GOT3 (cell line): ENCODE data around the gene CHRM5.
"Not testable (repeated sequence)": the region's sequence is repeated elsewhere in the genome, so short reads cannot be mapped to it uniquely, and the experiment has no call there.

Source experiments
- DNase-seq: peaks from one replicate; lab custom pipeline; 2025; ENCODE audit warnings: mixed read lengths; lab: John Stamatoyannopoulos, UW

Gene CHRM5

DNA sequence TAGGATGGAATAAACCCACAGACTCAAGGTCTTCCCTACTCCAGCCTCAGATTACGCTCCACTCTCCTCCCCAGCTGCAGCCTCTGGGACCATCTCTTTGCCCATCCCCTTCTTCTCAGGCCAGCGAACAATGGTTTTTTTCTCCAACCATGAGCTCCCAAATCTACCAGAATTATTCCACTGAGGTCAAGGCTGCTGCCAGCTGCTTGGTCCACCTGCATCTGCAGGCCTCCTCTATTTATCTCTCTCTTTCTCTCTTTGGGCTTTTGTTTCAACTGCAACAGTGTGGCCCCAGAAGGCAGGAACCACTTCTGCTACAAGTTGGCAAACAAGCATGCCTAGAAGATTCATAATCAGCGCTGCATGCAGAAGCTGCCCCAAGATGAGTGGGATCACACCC, 19.1 kb downstream of the CHRM5 start:
- no peak for DNase-seq

DNA sequence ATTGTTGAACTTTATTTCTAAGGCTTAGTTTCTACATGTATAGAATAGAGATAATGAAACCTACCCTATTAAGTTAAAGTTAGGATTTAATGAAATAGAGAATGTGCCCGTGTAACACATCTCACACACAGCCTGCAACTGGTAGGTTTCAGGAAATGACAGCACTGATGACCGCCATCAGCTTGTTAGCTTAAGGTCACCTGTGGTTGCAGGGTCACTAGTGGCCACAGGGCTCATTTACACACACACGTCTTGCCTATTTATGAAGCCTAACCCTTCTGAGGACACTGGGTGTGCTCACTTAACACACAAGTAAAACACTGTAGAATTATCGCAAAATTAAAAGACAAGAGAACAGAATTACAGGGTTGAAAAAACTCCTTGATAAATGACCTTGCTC, 20.1 kb downstream of the CHRM5 start:
- no peak for DNase-seq

DNA sequence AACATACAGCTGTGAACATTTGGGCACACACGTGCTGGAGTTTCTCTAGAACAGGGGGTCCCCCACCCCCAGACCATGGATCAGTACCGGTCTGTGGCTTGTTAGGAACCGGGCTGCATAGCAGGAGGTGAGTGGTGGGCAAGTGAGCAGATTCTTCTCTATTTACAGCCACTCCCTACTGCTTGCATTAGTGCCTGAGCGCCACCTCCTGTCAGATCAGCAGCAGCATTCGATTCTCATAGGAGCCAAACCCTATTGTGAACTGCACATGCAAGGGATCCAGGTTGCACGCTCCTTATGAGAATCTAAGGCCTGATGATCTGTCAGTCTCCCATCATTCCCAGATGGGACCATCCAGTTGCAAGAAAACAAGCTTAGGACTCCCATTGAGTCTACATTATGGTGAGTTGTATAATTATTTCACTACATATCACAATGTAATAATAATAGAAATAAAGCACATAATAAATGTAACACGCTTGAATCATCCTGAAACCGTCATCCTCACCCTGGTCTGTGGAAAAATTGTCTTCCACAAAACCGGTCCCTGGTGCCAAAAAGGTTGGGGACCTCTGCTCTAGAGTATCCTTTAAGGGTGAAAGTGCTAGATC, 25.8 kb downstream of the CHRM5 start:
- no peak for DNase-seq

DNA sequence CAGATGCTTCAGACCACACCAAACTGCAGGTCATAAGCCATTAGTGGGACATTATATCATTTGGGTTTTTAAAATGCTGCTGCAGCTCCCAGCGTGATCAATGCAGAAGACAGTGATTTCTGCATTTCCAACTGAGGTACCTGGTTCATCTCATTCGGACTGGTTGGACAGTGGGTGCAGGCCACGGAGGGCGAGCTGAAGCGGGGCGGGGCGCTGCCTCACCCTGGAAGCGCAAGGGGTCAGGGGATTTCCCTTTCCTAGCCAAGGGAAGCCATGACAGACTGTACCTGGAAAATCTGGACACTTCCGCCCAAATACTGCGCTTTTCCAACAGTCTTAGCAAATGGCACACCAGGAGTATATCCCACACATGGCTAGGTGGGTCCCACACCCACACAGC, 27.4 kb downstream of the CHRM5 start:
- not testable (repeated sequence) for DNase-seq

DNA sequence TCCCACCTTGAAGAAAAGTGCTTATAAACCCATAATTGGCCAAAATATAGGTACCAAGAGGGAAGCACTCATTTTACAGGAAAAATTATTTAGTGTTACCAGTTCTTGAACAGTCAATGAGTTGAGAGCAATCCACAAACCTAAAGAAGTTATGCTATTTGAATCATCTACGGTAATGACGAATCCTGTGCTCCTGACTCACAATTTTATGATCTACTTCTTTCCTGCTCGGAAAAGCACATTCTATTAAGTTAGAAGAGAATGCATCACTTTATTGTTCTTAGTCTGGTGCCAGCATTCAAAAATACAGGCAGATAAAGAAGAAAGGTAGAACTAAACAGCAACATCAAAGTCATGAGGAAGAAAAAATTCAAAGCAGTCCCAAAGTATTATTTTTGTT, 33.2 kb downstream of the CHRM5 start:
- no peak for DNase-seq

DNA sequence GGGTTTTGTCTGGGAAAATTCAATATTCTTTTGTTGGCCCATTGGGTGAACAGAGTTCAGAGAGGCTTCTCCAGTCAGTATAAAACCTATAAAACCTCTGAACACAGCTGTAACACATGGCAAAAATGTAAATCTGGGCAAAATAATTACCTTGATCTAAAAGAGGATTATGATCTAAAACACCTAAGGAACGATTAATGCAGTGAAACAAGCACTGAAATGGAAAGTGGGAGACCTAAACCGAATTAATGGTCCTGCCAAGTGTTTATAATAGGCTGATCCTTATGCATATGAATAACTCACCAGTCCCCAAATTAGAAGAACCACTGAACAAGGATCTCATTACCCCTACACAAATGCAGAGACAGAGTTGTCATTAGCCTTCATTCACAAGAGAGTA, 38.1 kb downstream of the CHRM5 start:
- DNase-seq: no peak

DNA sequence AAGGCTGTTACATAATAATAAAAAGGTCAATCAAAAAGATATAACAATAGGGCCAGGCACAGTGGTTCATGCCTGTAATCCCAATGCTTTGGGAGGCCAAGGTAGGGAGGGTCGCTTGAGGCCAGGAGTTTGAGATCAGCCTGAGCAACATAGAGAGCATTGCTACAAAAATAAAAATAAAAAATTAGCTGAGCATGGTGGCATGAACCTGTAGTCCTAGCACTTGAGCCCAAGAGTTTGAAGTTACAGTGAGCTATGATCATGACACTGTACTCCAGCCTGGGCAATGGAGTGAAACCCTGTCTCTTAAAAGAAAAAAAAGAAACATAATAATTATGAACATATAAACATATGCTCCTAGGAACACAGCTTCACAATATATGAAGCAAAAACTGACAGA, 41.4 kb downstream of the CHRM5 start:
- no peak for DNase-seq

DNA sequence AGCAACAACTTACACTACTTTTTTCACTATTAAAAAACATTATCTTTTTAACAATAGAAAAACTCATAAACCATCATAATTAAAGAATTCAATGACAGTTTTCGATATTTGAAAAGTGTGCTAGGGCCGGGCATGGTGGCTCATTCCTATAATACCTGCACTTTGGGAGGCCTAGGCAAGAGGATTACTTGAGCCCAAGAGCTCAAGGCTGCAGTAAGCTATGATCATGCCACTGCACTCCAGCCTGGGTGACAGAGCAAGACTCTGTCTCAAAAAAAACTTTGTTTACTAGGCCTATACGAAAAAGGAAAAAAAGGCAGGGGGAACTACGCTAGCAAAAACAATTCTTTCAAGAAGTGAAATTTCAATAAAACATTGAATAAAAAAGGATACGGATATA, 42.6 kb downstream of the CHRM5 start:
- DNase-seq: no peak

DNA sequence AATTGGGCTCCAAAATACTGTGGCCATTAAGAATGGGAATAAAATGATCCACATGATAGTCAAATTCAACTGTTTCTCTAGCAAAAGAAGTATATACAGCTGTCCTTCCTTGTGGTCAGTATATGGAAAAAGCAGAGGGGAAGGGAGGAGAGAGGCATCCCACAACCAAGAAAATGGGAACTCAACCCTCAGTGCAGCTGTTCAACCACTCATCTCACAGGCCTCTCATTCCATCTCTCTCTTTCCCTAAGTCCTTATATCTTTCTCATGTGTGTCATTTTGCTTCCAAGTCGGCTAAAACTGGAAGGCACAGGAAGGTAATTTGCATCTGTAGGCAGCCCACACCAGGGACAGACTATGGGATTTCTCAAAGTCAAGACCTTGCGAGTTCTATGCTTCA, 43.2 kb downstream of the CHRM5 start:
- no peak for DNase-seq

DNA sequence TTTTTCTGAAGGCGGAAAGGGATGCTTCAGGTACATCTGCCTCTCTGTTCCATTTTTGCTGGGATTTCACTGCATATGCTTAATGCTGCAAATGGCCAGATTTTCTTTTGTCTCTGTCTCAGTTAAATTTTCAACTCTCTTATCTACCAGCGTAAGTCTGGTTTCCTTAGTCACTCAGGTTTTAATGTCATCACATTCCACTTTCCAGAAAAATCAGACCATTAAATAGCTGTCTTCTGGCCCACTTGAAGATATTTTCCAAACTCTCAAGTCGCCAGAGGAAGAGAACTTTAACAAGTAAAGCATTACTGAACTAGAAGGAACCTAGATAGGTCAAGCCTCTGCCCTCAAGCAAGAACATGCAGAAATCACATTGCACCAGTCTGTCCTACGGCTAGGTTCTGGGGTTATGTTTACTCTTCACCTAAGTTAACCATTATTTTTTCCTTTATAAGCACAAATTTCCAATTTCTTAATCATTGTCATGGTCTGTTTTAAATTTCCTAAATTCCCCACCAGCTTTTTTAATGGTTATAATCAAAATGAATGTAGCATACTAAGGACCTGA, 44.2 kb downstream of the CHRM5 start:
- DNase-seq: no peak

DNA sequence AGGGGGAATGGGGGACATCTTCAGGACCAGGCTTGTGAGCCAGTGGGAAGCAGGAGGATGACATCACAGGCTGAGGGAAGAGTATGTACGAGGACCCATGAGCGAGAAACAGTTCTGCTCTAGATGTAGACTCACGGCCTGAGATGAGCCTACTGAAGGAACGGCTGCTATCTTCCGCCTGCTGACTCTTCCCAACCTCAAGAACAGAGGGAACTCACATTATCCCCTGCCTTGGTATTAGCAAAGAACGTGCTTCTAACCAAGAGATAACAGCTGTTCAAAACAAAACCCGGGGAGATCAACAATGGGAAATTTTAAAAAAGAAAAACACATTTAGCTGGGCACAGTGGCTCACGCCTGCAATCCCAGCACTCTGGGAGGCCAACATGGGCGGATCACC, 45.4 kb downstream of the CHRM5 start:
- DNase-seq: no peak

DNA sequence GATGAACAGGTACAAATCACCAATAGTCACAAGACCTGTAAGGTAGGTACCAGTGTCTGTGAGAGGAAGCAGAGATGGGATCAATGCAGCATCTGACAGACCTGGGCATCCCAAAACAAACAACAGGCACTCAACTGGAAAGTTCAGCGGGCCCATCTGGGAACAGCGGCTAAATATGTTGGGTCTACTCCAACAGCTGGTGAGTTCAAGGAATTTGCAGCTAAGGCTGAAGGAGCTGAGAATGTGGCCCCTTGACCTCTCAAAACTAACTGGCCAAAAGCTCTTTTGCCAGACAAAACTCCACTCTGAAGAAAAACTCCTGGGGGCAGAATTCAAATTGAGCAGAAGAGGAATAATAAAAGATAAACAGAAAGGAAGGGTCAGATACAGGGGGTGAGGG, 46.3 kb downstream of the CHRM5 start:
- no peak for DNase-seq

DNA sequence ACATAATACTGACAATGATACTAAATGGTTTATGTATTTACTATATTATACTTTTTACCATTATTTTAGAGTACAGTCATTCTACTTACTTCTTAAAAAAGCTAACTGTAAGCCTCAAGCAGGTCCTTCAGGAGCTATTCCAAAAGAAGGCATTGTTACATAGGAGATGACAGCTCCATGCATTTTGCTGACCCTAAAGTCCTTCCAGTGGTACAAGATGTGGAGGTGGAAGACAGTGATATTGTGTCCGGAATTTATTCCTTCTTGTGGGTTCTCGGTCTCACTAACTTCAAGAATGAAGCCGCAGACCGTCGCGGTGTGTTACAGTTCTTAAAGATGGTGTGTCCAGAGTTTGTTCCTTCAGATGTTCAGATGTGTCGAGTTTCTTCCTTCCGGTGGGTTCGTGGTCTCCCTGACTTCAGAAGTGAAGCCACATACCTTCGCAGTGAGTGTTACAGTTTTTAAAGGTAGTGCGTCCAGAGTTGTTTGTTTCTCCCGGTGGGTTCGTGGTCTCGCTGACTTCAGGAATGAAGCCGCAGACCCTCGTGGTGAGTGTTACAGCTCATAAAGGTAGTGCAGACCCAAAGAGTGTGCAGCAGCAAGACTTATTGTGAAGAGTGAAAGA, 49.8 kb downstream of the CHRM5 start:
- DNase-seq: no peak

DNA sequence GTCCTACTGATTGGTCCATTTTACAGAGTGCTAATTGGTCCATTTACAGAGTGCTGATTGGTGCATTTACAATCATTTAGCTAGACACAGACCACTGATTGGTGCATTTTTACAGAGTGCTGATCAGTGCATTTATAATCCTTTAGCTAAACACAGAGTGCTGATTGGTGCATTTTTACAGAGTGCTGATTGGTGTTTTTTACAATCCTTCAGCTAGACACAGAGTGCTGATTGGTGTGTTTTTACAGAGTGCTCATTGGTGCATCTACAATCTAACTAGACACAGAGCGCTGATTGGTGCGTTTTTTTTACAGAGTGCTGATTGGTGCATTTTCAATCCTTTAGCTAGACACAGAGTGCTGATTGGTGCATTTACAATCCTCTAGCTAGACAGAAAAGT, 50.4 kb downstream of the CHRM5 start:
- not testable (repeated sequence) for DNase-seq

DNA sequence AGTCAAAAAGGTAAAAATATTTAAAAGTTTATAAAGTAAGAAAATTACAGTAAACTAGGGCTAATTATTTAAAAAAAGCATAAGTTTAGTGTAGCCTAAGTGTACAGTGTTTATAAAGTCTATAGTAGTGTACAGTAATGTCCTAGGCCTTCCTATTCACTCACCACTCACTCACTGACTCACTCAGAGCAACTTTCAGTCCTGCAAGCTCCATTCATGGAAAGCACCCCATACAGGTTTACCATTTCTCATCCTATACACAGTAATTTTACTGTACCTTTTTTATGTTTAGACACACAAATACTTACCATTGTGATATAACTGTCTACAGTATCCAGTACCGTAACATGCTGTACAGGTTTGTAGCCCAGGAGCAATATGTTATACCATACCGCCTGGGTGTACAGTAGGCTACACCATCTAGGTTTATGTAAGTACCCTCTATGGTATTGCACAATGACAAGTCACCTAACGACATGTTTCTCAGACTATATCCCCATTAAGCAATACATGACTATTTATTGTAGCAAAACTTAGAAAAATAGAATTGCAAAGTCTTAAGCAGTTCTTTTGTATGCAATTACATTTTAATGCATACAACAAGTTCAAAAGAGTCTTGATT, 51.2 kb downstream of the CHRM5 start:
- no peak for DNase-seq

DNA sequence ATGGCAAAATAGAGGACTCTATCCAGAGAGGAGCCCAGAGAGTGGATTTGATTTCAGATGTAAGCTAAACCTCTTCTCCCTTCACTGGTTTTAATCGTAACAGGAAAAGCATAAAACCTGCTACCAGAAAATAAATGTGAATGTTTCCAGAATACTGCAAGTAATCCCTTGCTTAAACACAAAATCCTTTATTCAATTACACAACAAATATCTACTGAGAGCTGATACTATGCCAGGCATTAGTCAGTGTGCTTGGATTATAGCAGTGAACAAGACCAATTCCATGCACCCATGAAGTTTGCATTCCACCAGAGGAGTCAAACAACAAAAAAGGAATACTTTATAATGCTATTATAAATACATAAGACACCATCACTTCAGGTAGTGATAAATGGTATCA, 55.6 kb downstream of the CHRM5 start:
- DNase-seq: no peak

DNA sequence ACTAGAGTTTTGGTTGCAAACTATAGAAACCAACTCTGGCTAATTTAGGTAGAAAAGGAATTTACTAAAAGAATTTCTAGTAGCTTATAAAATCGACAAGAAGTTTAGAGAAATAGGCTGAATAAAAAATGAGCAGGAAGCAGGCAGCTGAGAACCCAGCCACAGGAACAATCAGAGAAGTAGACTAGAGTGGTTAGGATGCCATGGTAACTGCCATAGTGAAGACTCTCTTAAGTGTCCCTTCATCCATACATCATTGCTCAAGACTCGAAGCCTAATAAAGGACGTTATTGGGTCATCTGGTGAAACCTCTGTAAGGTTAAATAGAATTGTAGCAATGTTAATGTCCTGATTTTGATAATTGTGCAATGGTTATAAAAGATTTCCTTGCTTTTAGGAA, 57.0 kb downstream of the CHRM5 start:
- no peak for DNase-seq

DNA sequence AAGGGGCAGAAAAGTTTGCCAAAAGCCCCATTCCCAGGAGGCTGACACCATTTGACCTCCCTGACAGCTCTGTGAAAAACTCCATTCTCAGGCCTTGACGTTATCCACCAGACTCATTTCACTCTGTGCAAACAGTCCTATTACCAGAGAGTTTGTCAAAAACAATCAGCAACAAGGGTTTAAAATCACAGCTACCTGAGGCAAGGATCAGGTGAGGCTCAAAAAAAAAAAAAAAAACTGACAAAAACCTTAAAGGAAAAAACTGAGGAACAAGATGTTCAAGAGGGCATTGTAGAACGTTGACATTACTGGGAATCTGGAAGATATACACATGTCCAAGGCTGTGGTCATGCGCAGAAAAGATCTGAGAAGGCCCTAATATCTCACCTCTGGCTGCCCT, 59.3 kb downstream of the CHRM5 start:
- DNase-seq: no peak

DNA sequence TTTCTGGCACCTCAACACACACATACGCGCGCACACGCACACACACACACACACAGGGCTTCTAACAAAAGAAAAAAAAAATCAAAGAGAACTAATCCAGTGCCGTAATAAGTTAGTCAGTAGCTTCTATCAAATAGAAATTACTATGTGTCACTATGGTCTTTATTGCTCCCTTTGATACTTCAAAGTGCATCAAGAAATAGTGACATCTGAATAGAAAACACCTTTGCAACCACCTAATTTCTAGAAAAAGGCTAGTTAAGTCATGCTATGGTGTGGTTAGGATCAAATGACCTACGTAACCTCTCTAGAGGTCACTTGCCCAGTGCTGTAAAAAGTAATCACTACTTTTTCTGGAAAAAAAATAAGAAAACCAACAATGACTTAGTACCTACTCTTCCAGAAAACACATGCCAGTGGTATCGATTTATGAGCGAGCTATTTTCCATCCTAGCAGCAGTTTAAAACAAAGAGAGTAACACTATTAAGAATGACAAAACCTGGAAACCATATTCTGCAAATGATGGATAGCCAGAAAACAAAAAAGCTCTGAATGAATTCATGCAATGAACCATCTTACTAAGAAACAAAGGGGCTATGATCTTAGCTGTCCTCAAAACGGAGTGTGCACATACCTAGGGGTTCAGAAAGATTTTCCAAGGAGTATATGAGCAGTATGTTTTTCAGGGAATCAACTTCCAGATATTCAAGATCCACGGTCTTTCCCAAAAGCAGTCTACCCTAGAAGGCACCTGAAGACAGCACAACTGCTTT, 63.9 kb downstream of the CHRM5 start:
- no peak for DNase-seq

DNA sequence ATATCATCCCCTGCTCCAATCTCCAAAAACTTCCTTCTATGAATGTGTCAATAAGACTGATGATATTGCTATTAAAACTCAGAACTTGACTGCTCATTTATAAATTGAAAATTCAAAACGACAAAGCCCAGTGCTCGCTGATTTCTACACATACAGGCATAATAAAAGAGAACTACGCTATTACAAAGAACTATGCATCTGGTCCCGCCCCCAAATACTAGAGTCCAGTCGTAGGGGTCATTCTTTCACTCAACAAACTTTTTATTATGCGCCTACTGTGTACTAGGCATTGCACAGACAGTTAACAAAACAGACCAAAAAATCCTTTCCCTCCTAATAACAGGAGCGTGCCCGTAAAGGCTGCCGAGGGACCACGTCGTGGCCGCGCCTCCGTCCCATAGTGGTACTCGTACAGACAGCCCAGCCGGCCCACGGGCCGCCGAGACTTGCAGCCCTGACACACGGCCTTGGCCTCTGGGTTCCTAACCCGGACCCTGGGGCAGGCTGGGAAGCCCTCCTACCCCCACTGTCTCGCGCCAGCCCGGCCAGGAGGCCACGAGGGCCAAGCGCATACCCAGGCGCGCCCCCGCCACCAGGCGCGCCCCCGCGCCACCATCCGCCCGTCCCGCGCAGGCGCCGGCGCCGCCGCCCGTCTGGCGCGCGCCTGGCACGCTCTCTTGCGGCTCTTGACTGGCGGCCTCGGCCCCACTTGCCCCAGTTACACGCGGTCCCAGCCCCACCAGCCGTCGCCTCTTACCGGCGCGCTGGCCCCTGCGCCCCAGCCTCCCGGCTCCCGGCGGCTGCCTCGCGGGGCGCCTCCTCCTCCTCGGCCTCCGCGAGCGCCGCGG, 70.0 kb downstream of the CHRM5 start:
- DNase-seq: peak; percentile 30

DNA sequence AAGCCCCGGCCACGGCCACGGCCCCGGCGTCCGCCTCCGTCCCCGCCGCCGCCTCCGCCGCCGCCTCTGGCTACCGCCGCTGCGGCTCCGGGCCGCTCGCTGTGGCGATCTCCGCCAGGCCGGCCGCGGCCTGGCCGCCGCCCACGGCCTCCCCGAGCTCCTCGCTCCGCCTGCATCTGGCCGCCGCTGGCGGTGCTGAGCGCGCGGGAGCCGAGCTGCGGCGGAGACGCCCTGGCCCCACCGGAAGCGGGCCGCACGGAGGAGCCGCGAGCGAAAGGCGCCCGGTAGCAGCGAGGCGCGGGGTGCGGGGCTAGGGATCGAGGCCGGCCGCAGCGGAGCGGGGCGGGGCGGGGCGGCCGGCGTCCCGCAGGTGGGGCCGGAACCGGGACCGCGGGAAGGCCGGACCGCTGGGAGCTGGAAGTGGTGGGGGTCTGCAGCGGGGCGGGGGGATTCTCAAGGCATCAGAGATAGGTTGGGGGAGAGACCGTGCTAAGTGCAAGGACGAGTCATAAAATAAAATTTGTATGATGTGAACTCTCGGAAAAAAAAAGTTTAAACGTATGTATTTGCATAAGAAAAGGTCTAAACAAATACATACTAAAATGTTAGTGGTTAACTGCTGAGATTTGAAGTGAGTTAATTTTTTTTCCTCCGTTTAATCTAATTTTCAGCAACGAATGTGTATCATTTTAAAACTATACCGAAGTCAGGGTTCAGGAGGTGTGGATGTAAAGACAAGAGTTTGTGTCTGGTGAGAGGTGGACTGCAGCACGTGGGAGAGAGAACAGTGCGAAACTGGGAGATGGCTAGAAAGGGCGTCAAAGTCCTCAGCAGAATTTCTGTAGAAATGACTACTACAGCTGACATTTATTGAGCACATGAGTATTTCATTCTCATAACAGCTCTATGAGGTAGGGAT, 70.8 kb downstream of the CHRM5 start, which contains the start of gene AVEN:
TSS of gene AVEN (minus strand) at position 334 of the 919 bp plus-strand sequence. CDS start at position 176, 158 bp downstream.
- no peak for DNase-seq
